Progenitor cell of endocrine pancreas (in vitro differentiated cells): Measurements from ENCODE around the gene TSKS. TPM values are rescaled to one million over a fixed set of nuclear protein-coding genes. Genes with fewer than 3 reads are reported as not detected.

ENCODE experiments used
- DNase-seq: peaks from one replicate; pipeline ENCODE4 v3.0.0; 2021; ENCODE audit warnings: low spot score; ENCODE audit not compliant: unreplicated experiment
- H3K27ac Mint-ChIP-seq: 2 replicates; pipeline ENCODE4 v1.8.0; 2021; ENCODE audit warnings: mild to moderate bottlenecking, moderate library complexity, mixed read lengths
- H3K27me3 Mint-ChIP-seq: 2 replicates; pipeline ENCODE4 v1.8.0; 2021; ENCODE audit warnings: mixed read lengths
- H3K36me3 Mint-ChIP-seq: 2 replicates; pipeline ENCODE4 v1.8.0; 2022; ENCODE audit warnings: mixed read lengths; ENCODE audit not compliant: insufficient read depth
- H3K4me1 Mint-ChIP-seq: 2 replicates; pipeline ENCODE4 v1.8.0; 2021; ENCODE audit warnings: low read depth, mixed read lengths
- H3K4me3 Mint-ChIP-seq: 2 replicates; pipeline ENCODE4 v1.8.0; 2021; ENCODE audit warnings: low read depth, mild to moderate bottlenecking, moderate library complexity, mixed read lengths
- H3K9me3 Mint-ChIP-seq: 2 replicates; pipeline ENCODE4 v1.8.0; 2021; ENCODE audit warnings: low read depth, mixed read lengths
- CTCF ChIP-seq: fragments of 200-600 bp; sonication (generic); IDR thresholded peaks from one replicate; pipeline ENCODE4 v1.5.0; 2021; ENCODE audit warnings: antibody characterized with exemption, mild to moderate bottlenecking; ENCODE audit not compliant: unreplicated experiment
- total RNA-seq: library from RNA; stranded (reverse); gene quantifications from 2 replicates; pipeline ENCODE4 v1.2.1, GENCODE V29; 2021

TSKS gene
- total RNA-seq, 1 donor from 2014 or later = not detected

GRCh38 chr19:49766007-49766929 is 3.2 kb upstream of the TSKS start:
- H3K4me1 Mint-ChIP-seq = peaks cover 16% of the 10 kb centered on the region
- no peaks in the 10 kb centered on the region for H3K9me3 Mint-ChIP-seq
- no peak for TF ChIP-seq CTCF
- no peaks in the 10 kb centered on the region for H3K27me3 Mint-ChIP-seq
- peak overlapping the region; percentile 79 for H3K4me3 Mint-ChIP-seq
- DNase-seq = peak; percentile 98
- no peaks in the 10 kb centered on the region for H3K36me3 Mint-ChIP-seq
- H3K27ac Mint-ChIP-seq = peak overlapping the region; percentile 99

- Mint-ChIP-seq H3K36me3 (no peaks in the 10 kb centered on the region), H3K4me3 (no peak overlapping the region), H3K9me3 (no peaks in the 10 kb centered on the region), H3K27me3 (no peaks in the 10 kb centered on the region), H3K27ac (peak overlapping the region; percentile 91), H3K4me1 (peaks cover 18% of the 10 kb centered on the region)
- DNase-seq = no peak
- no peak for TF ChIP-seq CTCF
Observed at GRCh38 chr19:49764341-49764740, 1.2 kb upstream of the TSKS start.

- Mint-ChIP-seq H3K27me3 (peaks cover 12% of the 10 kb centered on the region), H3K27ac (no peak overlapping the region), H3K36me3 (no peaks in the 10 kb centered on the region), H3K4me1 (peaks cover 7% of the 10 kb centered on the region), H3K4me3 (no peak overlapping the region), H3K9me3 (no peaks in the 10 kb centered on the region)
- no peak for TF ChIP-seq CTCF
- DNase-seq = no peak
Observed at GRCh38 chr19:49761625-49762311, 1.3 kb downstream of the TSKS start.

- no peaks in the 10 kb centered on the region for H3K36me3 Mint-ChIP-seq
- no peak overlapping the region for H3K27ac Mint-ChIP-seq
- peaks cover 12% of the 10 kb centered on the region for H3K27me3 Mint-ChIP-seq
- H3K4me3 Mint-ChIP-seq = no peak overlapping the region
- no peak for DNase-seq
- H3K4me1 Mint-ChIP-seq = peaks cover 7% of the 10 kb centered on the region
- TF ChIP-seq CTCF = no peak
- no peaks in the 10 kb centered on the region for H3K9me3 Mint-ChIP-seq
Observed at GRCh38 chr19:49761249-49761624, 1.9 kb downstream of the TSKS start.

GRCh38 chr19:49758292-49758691 is 4.8 kb downstream of the TSKS start:
- Mint-ChIP-seq H3K4me1 (peaks cover 4% of the 10 kb centered on the region), H3K9me3 (no peaks in the 10 kb centered on the region), H3K4me3 (no peak overlapping the region), H3K27me3 (peaks cover 12% of the 10 kb centered on the region), H3K36me3 (no peaks in the 10 kb centered on the region), H3K27ac (peak overlapping the region; percentile 24)
- no peak for TF ChIP-seq CTCF
- no peak for DNase-seq
